Endometrial microvascular endothelial cells (primary cell): ENCODE measurements around the gene BCL2. TPM values are rescaled to one million over a fixed set of nuclear protein-coding genes. Genes with fewer than 3 reads are reported as not detected.

Experiments
- in situ Hi-C: cut with HindIII; loops from 2 replicates; pipeline ENCODE4 v1.10.0; 2017; ENCODE audit warnings: low sequenced_read_pairs, low pct_unique_long_range_greater_than_20kb; ENCODE audit errors: inconsistent ontology term
- total RNA-seq: library from RNA; depleted of rRNA; stranded (reverse); fragments of >200 nt; gene quantifications from one replicate; pipeline ENCODE4 v1.2.3, GENCODE V29; 2015; ENCODE audit errors: inconsistent ontology term

Gene BCL2
- total RNA-seq, 1 donor from 2014 or later = 0.56 TPM

DNA sequence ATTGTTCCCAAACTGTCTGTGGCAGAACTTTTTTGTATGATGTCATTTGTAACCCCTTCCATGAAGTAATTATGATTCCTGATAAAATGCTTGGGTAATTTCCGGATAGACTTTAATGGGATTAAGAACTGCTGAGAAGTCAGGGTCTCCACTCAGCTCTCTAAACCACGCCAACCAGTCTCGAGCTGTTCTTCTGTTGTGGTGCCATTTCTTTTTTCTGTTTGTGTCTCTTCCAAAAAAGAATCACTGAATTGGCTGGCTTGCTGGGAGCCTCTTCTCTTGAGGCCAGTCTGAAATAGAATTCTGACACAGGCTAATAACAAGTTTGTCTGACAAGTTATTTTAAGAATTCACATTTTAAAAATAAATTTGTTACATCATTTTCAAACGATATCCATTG is 198.9 kb downstream of the BCL2 start:
- in situ Hi-C loops = no loop called here

DNA sequence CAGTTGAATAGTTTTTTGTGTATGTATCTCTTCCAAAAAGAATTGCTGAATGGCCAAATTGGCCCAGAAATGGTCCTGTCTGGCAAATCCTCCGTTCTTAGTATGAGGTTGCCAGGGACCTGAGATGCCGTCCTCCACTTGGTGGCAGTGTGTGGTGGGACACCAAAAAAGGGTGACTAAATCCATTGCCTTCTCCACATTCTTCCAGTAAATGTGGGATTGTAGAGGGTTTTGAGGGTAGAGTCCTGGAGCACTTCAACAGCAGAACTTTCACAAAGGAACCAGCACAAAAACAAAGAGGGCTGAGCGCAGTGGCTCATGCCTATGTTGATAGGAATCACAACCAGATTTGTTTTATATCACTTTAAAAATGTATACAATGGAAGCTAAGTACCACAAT is 199.9 kb downstream of the BCL2 start:
- in situ Hi-C loops = no loop called here

DNA sequence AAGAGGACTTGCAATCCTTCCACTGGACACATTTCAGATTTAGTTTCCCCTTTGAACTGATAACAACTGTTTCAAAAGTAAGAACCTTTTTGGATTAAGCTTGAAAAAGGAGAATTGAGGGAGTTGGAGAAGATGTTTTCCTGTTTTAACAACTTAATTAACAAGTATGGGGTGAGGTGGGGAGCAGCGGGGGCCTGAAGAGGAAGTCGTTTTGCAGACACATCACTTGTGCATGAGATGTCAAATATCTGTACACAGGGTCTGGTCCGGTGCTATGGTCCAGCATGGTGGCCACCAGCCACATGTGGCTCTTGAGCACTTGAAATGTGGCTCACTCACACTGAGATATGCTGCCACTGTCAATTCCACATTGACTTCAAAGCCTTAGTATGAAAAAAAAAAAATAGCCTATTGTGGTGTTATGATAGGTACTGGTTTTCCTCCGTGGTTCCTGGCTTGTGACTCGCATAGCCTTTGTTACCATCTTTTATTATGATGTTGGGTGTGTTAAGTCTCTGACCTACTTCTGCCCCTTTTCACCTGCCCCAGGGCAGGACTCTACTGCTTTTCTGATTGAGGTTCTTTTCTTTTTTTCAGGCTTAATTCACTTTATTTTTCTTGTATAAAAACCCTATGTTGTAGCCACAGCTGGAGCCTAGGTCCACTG is 205.5 kb downstream of the BCL2 start:
- in situ Hi-C loops = no loop called here

GRCh38 chr18:63112706-63113105 is 206.9 kb downstream of the BCL2 start:
- in situ Hi-C loops = no loop called here

GRCh38 chr18:63111671-63112402 is 207.7 kb downstream of the BCL2 start:
- in situ Hi-C loops = no loop called here

- in situ Hi-C loops = no loop called here
Measured at GRCh38 chr18:63109802-63110201, 209.8 kb downstream of the BCL2 start.

GRCh38 chr18:63109022-63109421 is 210.5 kb downstream of the BCL2 start:
- in situ Hi-C loops = no loop called here

- in situ Hi-C loops = no loop called here
Measured at GRCh38 chr18:63107931-63108330, 211.6 kb downstream of the BCL2 start.

- in situ Hi-C loops = no loop called here
Measured at GRCh38 chr18:63107171-63107845, 212.3 kb downstream of the BCL2 start.

- in situ Hi-C loops = no loop called here
Measured at GRCh38 chr18:63106727-63107126, 212.8 kb downstream of the BCL2 start.

GRCh38 chr18:63105636-63106316 is 213.8 kb downstream of the BCL2 start:
- in situ Hi-C loops = no loop called here

- in situ Hi-C loops = no loop called here
Measured at GRCh38 chr18:63104868-63105267, 214.7 kb downstream of the BCL2 start.

GRCh38 chr18:63102941-63103744 is 216.4 kb downstream of the BCL2 start:
- in situ Hi-C loops = no loop called here

GRCh38 chr18:63100630-63101055 is 218.9 kb downstream of the BCL2 start:
- in situ Hi-C loops = no loop called here

GRCh38 chr18:63099848-63100629 is 219.5 kb downstream of the BCL2 start:
- in situ Hi-C loops = no loop called here

DNA sequence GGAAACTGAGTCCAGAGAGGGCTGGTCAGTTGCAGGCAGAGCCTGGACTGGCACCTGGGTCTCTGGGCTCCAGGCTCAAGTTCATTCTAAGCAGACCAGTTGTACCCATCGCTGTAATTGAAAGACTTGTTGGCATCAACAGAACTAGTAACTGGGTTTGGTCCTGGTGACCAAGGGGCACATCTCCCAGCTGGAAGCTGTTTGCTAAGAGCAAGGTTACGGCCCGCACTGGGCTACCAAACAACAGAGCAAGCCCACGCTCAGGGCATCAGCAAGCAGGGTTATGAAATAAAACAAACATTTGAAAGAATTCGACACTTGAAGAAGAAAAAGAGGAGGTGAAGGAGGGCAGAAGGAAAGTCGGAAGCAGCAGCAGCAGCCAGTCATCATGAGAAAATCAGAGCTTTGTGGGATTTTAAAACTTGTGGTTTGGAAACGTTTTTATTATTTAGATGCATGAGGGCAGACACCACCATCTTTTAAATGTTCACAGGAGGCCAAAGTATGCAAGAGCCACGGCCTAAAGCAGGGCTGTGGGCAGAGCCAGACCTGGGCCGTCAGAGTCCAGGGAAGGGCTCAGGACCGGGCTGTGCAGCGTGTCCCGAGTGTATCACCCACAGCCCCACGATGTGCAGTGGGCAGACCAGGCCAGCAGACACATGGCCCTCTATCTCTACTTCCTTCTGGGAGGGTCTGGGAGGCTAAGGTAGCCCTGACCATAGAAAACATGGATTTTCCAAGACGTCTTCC is 220.3 kb downstream of the BCL2 start:
- in situ Hi-C loops = no loop called here
